Neural progenitor cell (in vitro differentiated cells): ENCODE measurements around the gene RIPK3. TPM values are rescaled to one million over a fixed set of nuclear protein-coding genes. Genes with fewer than 3 reads are reported as not detected.

Experiments used
- DNase-seq: peaks from one replicate; pipeline ENCODE4 v3.0.0-alpha.2; 2016; ENCODE audit warnings: low spot score
- H2AFZ ChIP-seq: fragments of 200-600 bp; sonication (generic); replicated peaks from 2 replicates; pipeline ENCODE4 v1.6.1; 2016; ENCODE audit warnings: antibody characterized with exemption
- H3F3A ChIP-seq: fragments of 200-600 bp; sonication (generic); 2 replicates; pipeline ENCODE4 v1.6.1; 2016; ENCODE audit warnings: antibody characterized with exemption, low read depth
- H3K27ac ChIP-seq: fragments of 200-600 bp; sonication (generic); 2 replicates; pipeline ENCODE4 v1.5.1; 2016; ENCODE audit warnings: mild to moderate bottlenecking
- H3K27me3 ChIP-seq: fragments of 200-600 bp; sonication (generic); 2 replicates; pipeline ENCODE4 v1.6.1; 2016; ENCODE audit warnings: mild to moderate bottlenecking, moderate library complexity
- H3K36me3 ChIP-seq: fragments of 200-600 bp; sonication (generic); 2 replicates; pipeline ENCODE4 v1.5.1; 2016
- H3K4me1 ChIP-seq: fragments of 200-600 bp; sonication (generic); 2 replicates; pipeline ENCODE4 v1.6.1; 2016; ENCODE audit warnings: mixed run types
- H3K4me2 ChIP-seq: fragments of 200-600 bp; sonication (generic); 2 replicates; pipeline ENCODE4 v1.6.1; 2016
- H3K4me3 ChIP-seq: fragments of 200-600 bp; sonication (generic); 2 replicates; pipeline ENCODE4 v1.5.1; 2016
- H3K79me2 ChIP-seq: fragments of 200-600 bp; sonication (generic); 2 replicates; pipeline ENCODE4 v1.6.1; 2016; ENCODE audit warnings: low read depth
- H3K9ac ChIP-seq: fragments of 200-600 bp; sonication (generic); 2 replicates; pipeline ENCODE4 v1.6.1; 2016
- H3K9me3 ChIP-seq: fragments of 200-600 bp; sonication (generic); 2 replicates; pipeline ENCODE4 v1.5.1; 2016; ENCODE audit warnings: low read depth
- H4K20me1 ChIP-seq: fragments of 200-600 bp; sonication (generic); 2 replicates; pipeline ENCODE4 v1.6.1; 2016; ENCODE audit warnings: low read depth
- H3K27ac Mint-ChIP-seq: 3 replicates; pipeline ENCODE4 v1.8.0; 2021; ENCODE audit warnings: mixed read lengths
- H3K27me3 Mint-ChIP-seq: 2 replicates; pipeline ENCODE4 v1.8.0; 2022; ENCODE audit warnings: low read depth, mild to moderate bottlenecking, inconsistent platforms, moderate library complexity, mixed read lengths; ENCODE audit not compliant: insufficient read depth
- H3K36me3 Mint-ChIP-seq: 3 replicates; pipeline ENCODE4 v1.8.0; 2021; ENCODE audit warnings: mixed read lengths
- H3K4me1 Mint-ChIP-seq: 3 replicates; pipeline ENCODE4 v1.8.0; 2021; ENCODE audit warnings: mixed read lengths
- H3K4me3 Mint-ChIP-seq: 3 replicates; pipeline ENCODE4 v1.8.0; 2021; ENCODE audit warnings: mild to moderate bottlenecking, moderate library complexity, mixed read lengths
- H3K9me3 Mint-ChIP-seq: 3 replicates; pipeline ENCODE4 v1.8.0; 2020; ENCODE audit warnings: mixed read lengths
- CTCF ChIP-seq: fragments of 200-600 bp; sonication (generic); IDR thresholded peaks from 2 replicates; pipeline ENCODE4 v1.5.1; 2017; ENCODE audit warnings: antibody characterized with exemption, mild to moderate bottlenecking
- EZH2 ChIP-seq: fragments of 200-600 bp; sonication (generic); IDR thresholded peaks from 2 replicates; pipeline ENCODE4 v1.6.1; 2017; ENCODE audit warnings: antibody characterized with exemption, mild to moderate bottlenecking, moderate library complexity
- EZH2phosphoT487 ChIP-seq: fragments of 200-600 bp; sonication (generic); IDR thresholded peaks from 2 replicates; pipeline ENCODE4 v1.6.1; 2017; ENCODE audit warnings: antibody characterized with exemption
- total RNA-seq: library from RNA; depleted of rRNA; stranded (reverse); fragments of >200 nt; gene quantifications from 2 replicates; pipeline ENCODE4 v1.2.3, GENCODE V29; 2015; ENCODE audit warnings: low replicate concordance

The RIPK3 gene
- total RNA-seq, 1 donor from 2014 or later, result not detected

- Histone ChIP-seq H3K4me3 (no peak overlapping the region), H3K9ac (no peak overlapping the region), H3K79me2 (no peaks in the 10 kb centered on the region), H3K27ac (no peak overlapping the region), H3K4me1 (no peaks in the 10 kb centered on the region), H2AFZ (no peak overlapping the region), H3K27me3 (peaks cover 38% of the 10 kb centered on the region), H3K36me3 (no peaks in the 10 kb centered on the region), H3F3A (no peaks in the 10 kb centered on the region), H3K4me2 (no peak overlapping the region), H3K9me3 (no peaks in the 10 kb centered on the region), H4K20me1 (no peaks in the 10 kb centered on the region)
- no peaks in the 10 kb centered on the region for H3K9me3 Mint-ChIP-seq
- no peaks in the 10 kb centered on the region for H3K36me3 Mint-ChIP-seq
- no peaks in the 10 kb centered on the region for H3K4me1 Mint-ChIP-seq
- H3K27me3 Mint-ChIP-seq, result peaks cover 5% of the 10 kb centered on the region
- H3K27ac Mint-ChIP-seq, result no peak overlapping the region
- TF ChIP-seq EZH2phosphoT487 (no peak), EZH2 (no peak), CTCF (no peak)
- DNase-seq, result no peak
- no peak overlapping the region for H3K4me3 Mint-ChIP-seq
These were observed 23.8 kb downstream of the RIPK3 start for GRCh38 chr14:24315807-24316596.

GRCh38 chr14:24315243-24315806 is 24.5 kb downstream of the RIPK3 start:
- no peaks in the 10 kb centered on the region for H4K20me1 ChIP-seq
- H3K9me3 ChIP-seq, result no peaks in the 10 kb centered on the region
- H3K27ac Mint-ChIP-seq, result no peak overlapping the region
- H3K27me3 Mint-ChIP-seq, result peaks cover 5% of the 10 kb centered on the region
- H3K36me3 Mint-ChIP-seq, result no peaks in the 10 kb centered on the region
- no peaks in the 10 kb centered on the region for H3K4me1 ChIP-seq
- no peak overlapping the region for H3K4me2 ChIP-seq
- H3K9me3 Mint-ChIP-seq, result no peaks in the 10 kb centered on the region
- no peak overlapping the region for H2AFZ ChIP-seq
- H3K4me1 Mint-ChIP-seq, result no peaks in the 10 kb centered on the region
- no peaks in the 10 kb centered on the region for H3F3A ChIP-seq
- no peak overlapping the region for H3K9ac ChIP-seq
- no peak overlapping the region for H3K4me3 Mint-ChIP-seq
- H3K27me3 ChIP-seq, result peaks cover 36% of the 10 kb centered on the region
- no peaks in the 10 kb centered on the region for H3K36me3 ChIP-seq
- H3K4me3 ChIP-seq, result no peak overlapping the region
- no peaks in the 10 kb centered on the region for H3K79me2 ChIP-seq
- H3K27ac ChIP-seq, result no peak overlapping the region
- TF ChIP-seq EZH2phosphoT487 (no peak), CTCF (no peak), EZH2 (no peak)
- no peak for DNase-seq

GRCh38 chr14:24314377-24315193 is 25.2 kb downstream of the RIPK3 start:
- H3K4me1 Mint-ChIP-seq, result no peaks in the 10 kb centered on the region
- H3K4me3 Mint-ChIP-seq, result no peak overlapping the region
- H3F3A ChIP-seq, result no peaks in the 10 kb centered on the region
- H3K4me1 ChIP-seq, result no peaks in the 10 kb centered on the region
- H3K27ac Mint-ChIP-seq, result no peak overlapping the region
- H3K9me3 Mint-ChIP-seq, result no peaks in the 10 kb centered on the region
- no peak overlapping the region for H3K4me3 ChIP-seq
- H3K4me2 ChIP-seq, result no peak overlapping the region
- peaks cover 28% of the 10 kb centered on the region for H3K27me3 ChIP-seq
- no peaks in the 10 kb centered on the region for H4K20me1 ChIP-seq
- peaks cover 5% of the 10 kb centered on the region for H3K27me3 Mint-ChIP-seq
- H3K9me3 ChIP-seq, result no peaks in the 10 kb centered on the region
- H3K27ac ChIP-seq, result no peak overlapping the region
- no peak overlapping the region for H2AFZ ChIP-seq
- no peak for TF ChIP-seq EZH2phosphoT487
- DNase-seq, result no peak
- no peaks in the 10 kb centered on the region for H3K79me2 ChIP-seq
- H3K9ac ChIP-seq, result no peak overlapping the region
- peaks cover 2% of the 10 kb centered on the region for H3K36me3 Mint-ChIP-seq
- H3K36me3 ChIP-seq, result no peaks in the 10 kb centered on the region
